ENCODE data around the gene SLC35F4.
A peak's percentile ranks its signal among the peaks of the same experiment; 100 is the strongest.
"Not testable (repeated sequence)": the region's sequence is repeated elsewhere in the genome, so short reads cannot be mapped to it uniquely, and the experiment has no call there.

The SLC35F4 gene

DNA sequence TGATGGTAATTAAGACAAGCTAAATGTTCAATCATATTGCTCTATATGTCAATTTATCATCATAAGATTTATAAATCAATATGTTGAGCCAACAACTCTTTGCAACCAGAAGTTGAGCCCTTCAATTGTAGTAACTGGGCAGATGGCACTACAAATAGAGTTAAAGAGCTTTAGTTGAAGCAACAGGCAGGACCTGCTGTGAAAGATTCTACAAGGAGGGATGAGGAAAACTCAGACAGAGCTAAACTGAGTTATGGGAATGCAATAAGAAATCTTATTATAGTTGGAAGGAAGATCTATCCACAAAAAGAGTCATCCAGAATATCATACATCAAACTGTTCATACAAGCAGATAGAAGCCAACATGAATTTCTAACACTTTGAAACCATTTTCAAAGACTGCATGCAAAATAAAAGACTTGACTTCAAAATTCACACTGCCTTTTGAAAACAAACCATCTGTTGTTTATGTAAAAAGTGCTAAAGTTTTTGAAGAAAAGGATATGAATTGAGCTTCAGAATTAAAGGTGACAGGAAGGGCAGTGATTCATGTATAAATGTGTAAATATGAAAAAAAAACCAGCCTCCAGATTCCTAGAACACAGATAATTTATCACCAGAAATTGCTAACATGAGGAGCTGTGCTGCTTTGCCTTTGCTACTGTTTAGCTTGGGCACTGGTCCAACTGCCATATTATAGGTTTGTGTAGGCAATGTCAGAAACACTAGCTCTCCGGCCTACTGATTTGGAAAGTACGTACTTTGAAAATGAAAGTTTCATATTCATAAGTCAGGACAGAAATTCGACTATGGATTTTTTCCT lies 133.2 kb downstream of the SLC35F4 start:
- DNase-seq (ENCODE audit: low read depth), result peak; percentile 3
- no peak overlapping the region for H3K4me3 ChIP-seq (ENCODE audit: low read length)
- TF ChIP-seq, protein P1, sequence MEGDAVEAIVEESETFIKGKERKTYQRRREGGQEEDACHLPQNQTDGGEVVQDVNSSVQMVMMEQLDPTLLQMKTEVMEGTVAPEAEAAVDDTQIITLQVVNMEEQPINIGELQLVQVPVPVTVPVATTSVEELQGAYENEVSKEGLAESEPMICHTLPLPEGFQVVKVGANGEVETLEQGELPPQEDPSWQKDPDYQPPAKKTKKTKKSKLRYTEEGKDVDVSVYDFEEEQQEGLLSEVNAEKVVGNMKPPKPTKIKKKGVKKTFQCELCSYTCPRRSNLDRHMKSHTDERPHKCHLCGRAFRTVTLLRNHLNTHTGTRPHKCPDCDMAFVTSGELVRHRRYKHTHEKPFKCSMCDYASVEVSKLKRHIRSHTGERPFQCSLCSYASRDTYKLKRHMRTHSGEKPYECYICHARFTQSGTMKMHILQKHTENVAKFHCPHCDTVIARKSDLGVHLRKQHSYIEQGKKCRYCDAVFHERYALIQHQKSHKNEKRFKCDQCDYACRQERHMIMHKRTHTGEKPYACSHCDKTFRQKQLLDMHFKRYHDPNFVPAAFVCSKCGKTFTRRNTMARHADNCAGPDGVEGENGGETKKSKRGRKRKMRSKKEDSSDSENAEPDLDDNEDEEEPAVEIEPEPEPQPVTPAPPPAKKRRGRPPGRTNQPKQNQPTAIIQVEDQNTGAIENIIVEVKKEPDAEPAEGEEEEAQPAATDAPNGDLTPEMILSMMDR (conservative IDR thresholded peaks at IDR 0.05; ENCODE audit: low read length), result no peak

DNA sequence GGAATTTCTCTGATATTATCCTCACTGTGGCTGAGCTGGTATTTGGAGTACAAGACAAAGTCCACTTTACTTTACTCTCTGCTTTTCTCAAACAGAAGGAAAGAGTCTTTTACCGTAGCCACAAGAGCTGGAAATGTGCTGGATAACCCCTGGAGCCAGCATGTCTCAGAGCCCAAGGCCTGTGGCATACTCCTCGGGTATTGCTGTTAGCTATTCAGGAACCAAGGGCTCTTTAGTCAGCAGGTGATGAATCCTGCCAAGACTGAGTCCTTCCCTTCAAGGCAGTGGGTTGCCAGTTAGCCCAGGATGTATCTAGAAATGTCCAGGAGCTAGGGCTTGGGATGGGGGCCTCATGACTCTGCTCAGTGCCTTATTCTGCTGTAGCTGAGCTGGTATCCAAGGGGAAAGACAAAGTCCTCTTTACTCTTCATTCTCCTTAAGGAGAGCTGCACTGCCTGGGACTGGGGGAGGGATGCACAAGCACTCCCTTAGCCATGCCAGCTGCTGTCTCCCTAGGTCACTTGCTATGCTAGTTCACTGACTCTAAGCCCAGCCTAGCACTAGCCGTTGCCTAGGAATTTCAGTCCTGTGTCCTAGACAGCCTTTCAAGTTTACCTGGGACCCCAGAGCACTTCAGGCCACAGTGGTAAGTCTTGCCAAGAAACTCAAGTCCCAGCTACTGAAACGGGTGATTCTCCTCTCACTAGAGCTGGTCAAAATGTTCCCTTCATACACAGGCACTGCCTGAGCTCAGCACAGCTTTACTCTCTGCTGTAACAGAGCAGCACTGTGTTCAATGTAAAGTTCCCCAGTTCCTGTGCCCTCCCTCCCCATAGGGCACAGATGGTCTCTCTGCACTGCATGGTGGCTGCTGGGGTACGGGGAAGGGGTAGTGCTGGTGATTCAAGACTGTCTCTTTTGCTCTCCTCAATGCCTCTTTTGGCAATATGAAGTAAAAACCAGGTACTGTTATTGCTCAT lies 136.4 kb downstream of the SLC35F4 start:
- TF ChIP-seq, protein P1 (conservative IDR thresholded peaks at IDR 0.05; ENCODE audit: low read length), result no peak
- no peak for DNase-seq (ENCODE audit: low read depth)
- H3K4me3 ChIP-seq (ENCODE audit: low read length), result no peak overlapping the region

DNA sequence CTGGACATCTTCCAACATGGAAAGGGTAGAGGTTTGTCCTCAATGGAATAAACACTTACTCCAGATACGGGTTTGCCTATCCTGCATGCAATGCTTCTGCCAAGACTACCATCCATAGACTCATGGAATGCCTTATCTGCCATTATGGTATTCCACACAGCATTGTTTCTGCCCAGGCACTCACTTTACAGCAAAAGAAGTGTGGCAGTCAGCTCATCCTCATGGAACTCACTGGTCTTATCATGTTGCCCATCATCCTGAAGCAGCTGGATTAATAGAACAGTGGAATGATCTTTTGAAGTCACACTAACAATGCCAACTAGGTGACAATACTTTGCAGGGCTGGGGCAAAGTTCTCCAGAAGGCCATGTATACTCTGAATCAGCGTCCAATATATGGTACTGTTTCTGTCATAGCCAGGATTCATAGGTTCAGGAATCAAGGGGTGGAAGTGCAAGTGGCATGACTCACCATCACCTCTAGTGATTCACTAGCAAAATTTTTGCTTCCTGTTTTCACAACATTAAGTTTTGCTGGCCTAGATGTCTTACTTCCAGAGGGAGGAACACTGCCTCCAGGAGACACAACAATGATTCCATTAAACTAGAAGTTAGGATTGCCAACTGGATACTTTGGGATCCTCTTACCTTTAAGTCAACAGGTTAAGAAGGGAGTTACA lies 140.4 kb downstream of the SLC35F4 start:
- DNase-seq (ENCODE audit: low read depth), result peak; percentile 55
- TF ChIP-seq, protein P1 (conservative IDR thresholded peaks at IDR 0.05; ENCODE audit: low read length), result no peak

DNA sequence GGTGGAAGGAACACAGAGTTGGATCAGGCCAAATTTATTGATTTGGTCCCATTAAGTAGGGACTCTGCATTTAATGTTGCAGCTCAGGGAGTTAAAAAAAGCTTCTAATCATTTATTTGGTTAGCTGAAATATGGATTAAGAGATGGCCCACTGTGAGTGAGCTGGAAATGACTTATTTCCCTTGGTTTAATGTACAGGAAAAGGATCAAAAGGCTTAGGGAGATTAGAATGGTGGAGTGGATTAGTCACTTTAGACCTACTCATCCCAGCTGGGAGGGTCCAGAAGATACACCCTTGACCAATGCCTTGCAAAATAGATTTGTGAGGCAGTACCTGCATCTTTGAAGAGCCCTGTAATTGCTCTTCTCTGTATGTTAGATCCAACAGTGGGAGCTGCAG lies 143.8 kb downstream of the SLC35F4 start:
- H3K4me3 ChIP-seq (ENCODE audit: low read length); DNase-seq (ENCODE audit: low read depth): not testable (repeated sequence)

More for the DNA sequence above, 140.4 kb downstream of the SLC35F4 start:
- no peak overlapping the region for H3K4me3 ChIP-seq (ENCODE audit: low read length)

DNA sequence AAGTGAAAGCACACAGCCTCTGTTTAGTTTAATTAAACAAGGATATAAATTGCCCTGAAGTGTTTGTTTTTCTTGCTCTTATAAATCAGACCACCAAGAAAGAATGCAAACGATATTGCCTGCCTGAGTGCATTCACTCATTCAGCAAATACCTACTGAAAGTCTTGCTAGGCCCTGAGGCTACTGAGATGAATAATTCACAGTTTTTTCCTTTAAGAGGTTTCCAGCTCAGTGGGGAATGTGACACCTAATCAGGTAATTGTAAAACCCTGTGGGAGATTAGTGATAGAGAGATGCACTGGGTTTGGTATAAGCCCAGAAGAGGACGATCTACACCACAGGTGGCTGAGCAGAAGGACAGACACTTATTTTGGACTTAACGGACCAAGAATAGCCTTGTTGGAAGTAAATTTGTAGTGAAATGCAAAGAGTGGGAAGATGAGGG lies 151.4 kb downstream of the SLC35F4 start:
- TF ChIP-seq, protein P1 (conservative IDR thresholded peaks at IDR 0.05; ENCODE audit: low read length), result no peak
- no peak overlapping the region for H3K4me3 ChIP-seq (ENCODE audit: low read length)
- DNase-seq (ENCODE audit: low read depth), result no peak

DNA sequence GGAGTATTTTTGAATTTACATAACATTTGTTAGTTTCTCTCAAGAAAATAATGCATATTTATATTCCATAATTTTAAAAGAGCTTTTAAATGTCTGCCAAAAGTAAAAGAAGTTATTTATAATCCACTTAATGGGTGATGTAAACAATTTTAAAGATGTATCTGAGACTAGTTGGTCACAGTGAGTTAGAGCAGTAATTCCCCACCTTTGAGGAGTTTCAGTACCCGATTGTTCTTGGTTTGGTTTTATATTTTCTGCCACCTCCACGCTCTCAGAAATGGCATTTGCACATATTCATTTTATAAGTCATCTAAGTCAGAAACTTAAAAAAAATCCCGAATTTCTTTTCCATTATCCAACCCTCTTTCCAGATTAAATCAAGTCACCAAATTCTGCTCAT lies 153.2 kb downstream of the SLC35F4 start:
- TF ChIP-seq, protein P1 (conservative IDR thresholded peaks at IDR 0.05; ENCODE audit: low read length), result no peak
- H3K4me3 ChIP-seq (ENCODE audit: low read length), result no peak overlapping the region
- DNase-seq (ENCODE audit: low read depth), result no peak

DNA sequence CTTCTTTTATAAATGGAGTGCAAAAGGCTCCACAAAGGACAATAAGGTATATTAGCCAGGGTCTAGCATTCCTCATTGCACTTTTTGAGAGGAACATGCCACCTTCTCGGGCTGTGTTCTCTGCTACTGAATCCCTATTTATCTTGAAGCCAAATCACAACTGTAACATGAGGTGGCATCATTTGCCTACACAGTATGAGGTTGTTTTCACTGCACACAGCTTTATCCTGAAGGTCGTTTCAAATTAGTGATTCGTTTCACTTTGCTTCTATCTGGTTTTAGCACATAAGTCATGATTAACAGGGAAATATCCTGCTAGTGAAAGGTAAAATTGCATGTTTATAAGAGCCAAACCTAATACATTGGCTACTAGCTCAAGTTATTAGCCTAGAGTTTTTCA lies 153.8 kb downstream of the SLC35F4 start:
- DNase-seq (ENCODE audit: low read depth), result no peak
- TF ChIP-seq, protein P1 (conservative IDR thresholded peaks at IDR 0.05; ENCODE audit: low read length), result no peak
- H3K4me3 ChIP-seq (ENCODE audit: low read length), result no peak overlapping the region
